DOHH2 (cell line): Measurements from ENCODE around the gene GNLY.

ENCODE experiments used
- EZH2phosphoT487 ChIP-seq: fragments of 200-600 bp; sonication (generic); IDR thresholded peaks from 2 replicates; pipeline ENCODE4 v1.6.1; 2017; ENCODE audit warnings: borderline replicate concordance, mild to moderate bottlenecking, antibody characterized with exemption, low read length, moderate library complexity, mixed read lengths
- TF ChIP-seq, protein P1 (sequence below): fragments of 200-600 bp; sonication (generic); IDR thresholded peaks from one replicate; pipeline ENCODE4 v1.5.1; 2014; ENCODE audit warnings: antibody characterized with exemption, mild to moderate bottlenecking, low read depth, low read length; ENCODE audit not compliant: poor library complexity, severe bottlenecking

DNA sequence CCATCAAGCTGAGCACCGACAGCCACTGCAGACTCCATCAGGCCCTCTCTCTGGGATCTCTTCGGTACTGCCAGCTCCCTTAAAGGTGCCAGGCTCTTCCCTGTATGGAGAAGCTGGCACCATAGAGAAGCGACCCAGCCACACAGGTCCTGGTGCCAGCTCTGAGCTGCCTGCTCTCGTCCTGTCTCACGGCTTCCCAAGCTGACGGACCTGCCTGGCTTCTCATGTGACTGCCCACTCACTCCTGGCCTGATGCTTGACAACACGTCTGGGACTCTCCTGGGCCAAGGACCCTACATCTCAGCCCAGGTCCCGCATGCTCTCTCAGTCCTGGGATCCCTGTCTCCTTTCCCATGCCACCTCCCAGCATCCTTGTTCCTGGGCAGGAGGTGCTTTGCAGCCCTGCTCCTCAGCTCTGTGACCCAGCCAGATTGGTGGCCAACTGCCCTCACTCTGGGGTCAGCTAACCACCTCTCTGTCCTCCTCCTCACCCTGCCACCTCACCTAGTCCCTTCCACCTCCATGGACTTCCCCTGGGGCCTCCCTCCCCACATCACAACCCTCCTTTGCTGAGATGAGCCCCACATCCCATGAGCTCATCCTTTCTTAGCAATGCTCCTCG lies 47.2 kb downstream of the GNLY start:
- TF ChIP-seq, protein P1, sequence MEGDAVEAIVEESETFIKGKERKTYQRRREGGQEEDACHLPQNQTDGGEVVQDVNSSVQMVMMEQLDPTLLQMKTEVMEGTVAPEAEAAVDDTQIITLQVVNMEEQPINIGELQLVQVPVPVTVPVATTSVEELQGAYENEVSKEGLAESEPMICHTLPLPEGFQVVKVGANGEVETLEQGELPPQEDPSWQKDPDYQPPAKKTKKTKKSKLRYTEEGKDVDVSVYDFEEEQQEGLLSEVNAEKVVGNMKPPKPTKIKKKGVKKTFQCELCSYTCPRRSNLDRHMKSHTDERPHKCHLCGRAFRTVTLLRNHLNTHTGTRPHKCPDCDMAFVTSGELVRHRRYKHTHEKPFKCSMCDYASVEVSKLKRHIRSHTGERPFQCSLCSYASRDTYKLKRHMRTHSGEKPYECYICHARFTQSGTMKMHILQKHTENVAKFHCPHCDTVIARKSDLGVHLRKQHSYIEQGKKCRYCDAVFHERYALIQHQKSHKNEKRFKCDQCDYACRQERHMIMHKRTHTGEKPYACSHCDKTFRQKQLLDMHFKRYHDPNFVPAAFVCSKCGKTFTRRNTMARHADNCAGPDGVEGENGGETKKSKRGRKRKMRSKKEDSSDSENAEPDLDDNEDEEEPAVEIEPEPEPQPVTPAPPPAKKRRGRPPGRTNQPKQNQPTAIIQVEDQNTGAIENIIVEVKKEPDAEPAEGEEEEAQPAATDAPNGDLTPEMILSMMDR, result no peak
- TF ChIP-seq EZH2phosphoT487, result no peak
